DMS79 treated with DMSO at 0.1 percent for 48 hours (cell line): Measurements from ENCODE around the gene LGR5.
A peak's percentile ranks its signal among the peaks of the same experiment; 100 is the strongest.
"Not testable (repeated sequence)": the region's sequence is repeated elsewhere in the genome, so short reads cannot be mapped to it uniquely, and the experiment has no call there.

Source experiments
- DNase-seq: peaks from one replicate; lab custom pipeline; 2025; lab: John Stamatoyannopoulos, UW

Gene LGR5

DNA sequence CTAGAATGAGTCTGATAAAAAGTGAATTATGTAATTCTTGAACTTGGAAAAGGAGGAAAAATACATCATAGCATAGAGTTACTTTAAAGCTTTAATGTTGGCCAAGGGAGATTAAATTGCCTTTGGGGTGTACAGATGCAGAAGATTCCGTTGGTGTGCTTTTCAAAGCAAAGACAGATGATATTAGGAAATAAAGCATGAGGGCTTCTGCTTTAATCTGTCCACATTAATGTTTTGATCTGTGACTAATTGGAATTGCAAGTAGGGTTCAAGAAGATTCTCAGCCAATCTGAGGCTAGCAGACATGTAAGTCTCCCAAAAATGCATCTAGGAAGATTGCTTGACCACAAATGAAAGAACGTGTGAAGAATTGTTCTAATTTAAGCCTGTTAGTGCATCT is 35.2 kb downstream of the LGR5 start:
- DNase-seq, result no peak

- no peak for DNase-seq
Observed at GRCh38 chr12:71475280-71475679, 35.7 kb downstream of the LGR5 start.

DNA sequence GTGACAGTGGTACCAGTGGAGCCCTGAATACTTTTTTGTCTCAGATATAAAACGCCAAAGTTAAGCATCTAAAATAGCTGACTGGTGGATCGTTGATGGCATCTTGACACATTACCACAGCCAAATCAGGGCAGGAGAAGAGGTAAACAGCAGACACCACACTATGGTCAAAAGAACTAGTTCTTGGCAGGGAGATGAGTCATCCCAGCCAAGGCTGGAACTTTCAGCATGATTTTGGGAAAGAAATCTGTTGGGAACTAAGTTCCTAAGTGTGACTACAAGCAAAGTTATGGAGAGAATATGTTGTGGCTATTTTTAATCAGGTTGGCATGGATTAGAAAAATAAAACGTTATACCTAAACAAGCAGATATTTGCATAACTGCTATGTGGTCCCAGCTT is 36.9 kb downstream of the LGR5 start:
- DNase-seq, result no peak

- DNase-seq, result no peak
Observed at GRCh38 chr12:71477609-71478008, 38.0 kb downstream of the LGR5 start.

DNA sequence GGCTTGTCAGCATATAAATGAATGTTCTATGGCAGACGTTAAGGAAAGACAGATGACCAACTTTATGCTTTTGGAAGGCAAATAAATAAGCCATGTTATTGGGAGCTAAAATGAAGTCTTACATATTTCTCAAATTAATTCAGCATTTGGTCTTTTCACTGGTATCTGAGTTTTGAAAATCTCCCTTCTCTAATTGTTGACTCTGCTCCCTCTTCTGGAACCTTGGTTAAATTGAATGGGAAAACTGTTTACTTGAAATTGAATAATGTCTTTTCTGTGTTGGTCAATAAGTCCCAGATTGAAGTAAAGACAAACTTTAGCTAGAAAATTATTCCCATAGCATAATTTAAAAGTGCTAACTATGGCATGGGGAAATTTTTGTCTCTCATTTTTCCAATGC is 38.7 kb downstream of the LGR5 start:
- no peak for DNase-seq

GRCh38 chr12:71484272-71484905 is 44.8 kb downstream of the LGR5 start:
- DNase-seq, result no peak

GRCh38 chr12:71490844-71491243 is 51.2 kb downstream of the LGR5 start:
- DNase-seq, result not testable (repeated sequence)

DNA sequence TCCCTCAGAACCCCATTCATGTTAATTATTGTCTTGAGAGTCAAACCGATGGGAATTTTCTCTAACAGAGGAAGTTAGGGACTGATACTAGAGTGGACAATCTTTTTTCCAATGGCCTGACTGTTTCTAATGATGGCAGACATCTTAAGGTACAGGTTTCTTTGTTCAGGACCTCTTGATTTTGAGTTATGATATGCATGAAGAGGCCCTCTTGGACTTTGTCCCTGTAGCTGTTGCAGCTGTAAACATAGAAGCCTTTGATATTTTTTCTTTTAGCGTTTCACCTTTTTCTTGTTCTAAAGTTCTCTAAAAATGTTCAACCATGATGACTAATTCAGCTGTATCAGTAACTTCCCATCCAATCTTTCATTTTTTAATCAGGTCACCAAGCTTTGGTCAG is 53.0 kb downstream of the LGR5 start:
- no peak for DNase-seq

DNA sequence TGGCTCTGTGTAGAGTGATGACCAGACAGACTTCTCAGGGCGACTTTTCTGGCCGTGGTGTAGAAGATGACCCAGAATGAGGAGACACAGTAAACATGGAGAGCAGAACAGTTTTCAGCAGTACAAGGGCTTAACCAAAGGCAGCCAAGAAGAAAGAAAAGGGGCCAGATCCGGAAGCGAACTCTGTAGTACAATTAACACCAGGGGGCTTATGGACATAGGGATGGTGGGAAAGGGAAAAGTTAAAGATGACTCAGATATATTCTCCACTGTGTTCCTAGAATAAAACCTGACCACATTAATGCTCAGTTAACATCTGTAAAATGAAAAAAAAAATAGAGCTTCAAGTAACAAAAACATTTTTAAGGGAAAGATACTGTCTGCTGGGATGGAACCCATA is 60.2 kb downstream of the LGR5 start:
- no peak for DNase-seq

DNA sequence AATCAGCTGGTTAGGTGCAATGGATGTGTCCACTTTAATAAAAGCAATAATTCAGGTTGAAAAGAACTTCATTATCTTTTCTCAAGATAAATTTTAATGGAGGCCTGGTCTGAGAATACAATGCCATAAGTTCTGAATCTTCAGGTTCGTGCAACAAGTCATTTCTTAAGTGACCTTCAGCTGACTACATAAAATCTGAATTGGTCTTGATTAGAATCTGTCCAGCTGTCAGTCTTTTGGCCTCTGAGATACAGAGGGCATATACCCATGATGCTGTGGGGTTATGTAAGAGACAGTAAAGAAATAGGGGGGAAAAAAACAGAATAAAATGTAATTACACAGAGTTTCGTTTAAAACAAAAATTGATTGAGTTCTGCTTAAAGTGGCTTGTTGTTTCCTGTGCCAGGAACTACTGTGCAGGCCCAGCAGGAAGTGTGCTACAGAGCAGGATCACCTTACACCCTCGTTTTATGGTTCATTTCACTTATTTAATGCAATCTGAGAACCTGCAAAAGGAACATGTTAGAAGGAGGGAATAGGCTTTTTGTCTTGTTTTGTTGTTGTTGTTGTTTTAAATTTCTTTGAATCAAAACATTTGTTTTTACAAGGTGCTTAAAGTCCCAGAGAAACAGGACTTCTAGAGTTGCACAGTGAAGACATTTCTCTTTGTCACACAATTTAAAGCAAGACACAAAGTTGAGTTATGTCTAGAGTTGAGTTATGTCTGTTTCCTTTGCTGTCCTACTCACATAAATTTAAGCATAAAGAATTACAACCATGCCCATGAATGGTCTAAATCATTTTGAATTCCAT is 64.2 kb downstream of the LGR5 start:
- DNase-seq, result peak; percentile 4

- no peak for DNase-seq
Observed at GRCh38 chr12:71504476-71504875, 64.9 kb downstream of the LGR5 start.

DNA sequence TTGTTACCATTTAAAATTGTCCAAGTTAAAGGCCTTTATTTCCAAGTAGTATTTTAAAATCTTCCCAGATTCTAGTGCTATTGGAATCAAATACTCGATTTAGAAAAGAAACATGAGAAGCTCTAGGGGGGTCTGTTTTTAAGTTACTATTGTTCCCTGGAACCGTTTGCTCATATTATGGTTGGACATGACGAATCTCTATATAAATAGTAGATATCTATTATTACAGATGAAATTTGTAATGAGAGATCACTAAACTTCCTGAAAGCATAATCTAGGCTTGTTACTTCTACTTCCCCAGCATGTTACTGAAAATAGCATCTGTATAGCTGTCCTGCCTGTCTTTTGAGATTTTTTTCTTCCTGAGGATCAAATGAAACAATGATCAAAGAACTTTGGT is 70.1 kb downstream of the LGR5 start:
- DNase-seq, result no peak

GRCh38 chr12:71517145-71517846 is 77.7 kb downstream of the LGR5 start:
- no peak for DNase-seq

- no peak for DNase-seq
Observed at GRCh38 chr12:71521125-71521524, 81.5 kb downstream of the LGR5 start.

GRCh38 chr12:71524626-71525025 is 85.0 kb downstream of the LGR5 start:
- DNase-seq, result no peak

- no peak for DNase-seq
Observed at GRCh38 chr12:71533703-71534102, 94.1 kb downstream of the LGR5 start.

- no peak for DNase-seq
Observed at GRCh38 chr12:71536279-71536938, 96.8 kb downstream of the LGR5 start.

DNA sequence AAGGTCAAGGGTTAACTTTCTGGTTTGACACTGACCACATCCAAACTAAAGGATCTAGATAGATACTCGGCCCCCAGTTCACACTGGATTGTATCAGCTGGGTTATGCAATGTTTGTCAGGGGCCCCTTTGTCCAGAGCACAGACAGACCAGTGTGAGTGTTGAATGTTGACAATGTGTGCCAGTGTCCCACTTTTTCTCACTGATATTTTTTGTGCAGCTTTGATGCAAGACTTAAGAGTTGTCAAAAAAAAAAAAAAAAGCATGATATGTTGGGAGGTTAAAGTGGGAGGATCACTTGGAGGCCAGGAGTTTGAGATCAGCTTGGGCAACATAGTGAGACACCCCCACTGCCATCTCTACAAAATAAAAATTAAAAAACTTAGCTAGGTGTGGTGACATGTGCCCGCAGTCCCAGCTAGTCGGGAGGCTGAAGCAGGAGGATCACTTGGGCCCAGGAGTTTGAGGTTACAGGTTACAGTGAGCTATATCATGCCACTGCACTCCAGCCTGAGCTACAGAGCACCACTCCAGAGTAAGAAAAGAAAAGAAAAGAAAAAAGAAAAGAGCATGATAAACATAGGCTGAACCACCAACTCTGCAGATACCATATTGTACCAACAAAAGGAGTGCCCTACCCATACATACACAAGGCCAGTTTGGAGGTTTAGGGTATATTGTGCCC is 97.5 kb downstream of the LGR5 start:
- no peak for DNase-seq

GRCh38 chr12:71538807-71539206 is 99.2 kb downstream of the LGR5 start:
- no peak for DNase-seq

GRCh38 chr12:71541583-71541982 is 102.0 kb downstream of the LGR5 start:
- DNase-seq, result no peak

- DNase-seq, result no peak
Observed at GRCh38 chr12:71546322-71546861, 106.8 kb downstream of the LGR5 start.

- no peak for DNase-seq
Observed at GRCh38 chr12:71548893-71549292, 109.3 kb downstream of the LGR5 start.
